SHP77 (cell line): ENCODE results near the gene SLC38A3.
A peak's percentile ranks its signal among the peaks of the same experiment; 100 is the strongest.
"Not testable (repeated sequence)": the region's sequence is repeated elsewhere in the genome, so short reads cannot be mapped to it uniquely, and the experiment has no call there.

Experiments
- DNase-seq, 2 experiments: peaks; one replicate each; lab custom pipeline; 2025; lab: John Stamatoyannopoulos, UW

SLC38A3 gene

DNA sequence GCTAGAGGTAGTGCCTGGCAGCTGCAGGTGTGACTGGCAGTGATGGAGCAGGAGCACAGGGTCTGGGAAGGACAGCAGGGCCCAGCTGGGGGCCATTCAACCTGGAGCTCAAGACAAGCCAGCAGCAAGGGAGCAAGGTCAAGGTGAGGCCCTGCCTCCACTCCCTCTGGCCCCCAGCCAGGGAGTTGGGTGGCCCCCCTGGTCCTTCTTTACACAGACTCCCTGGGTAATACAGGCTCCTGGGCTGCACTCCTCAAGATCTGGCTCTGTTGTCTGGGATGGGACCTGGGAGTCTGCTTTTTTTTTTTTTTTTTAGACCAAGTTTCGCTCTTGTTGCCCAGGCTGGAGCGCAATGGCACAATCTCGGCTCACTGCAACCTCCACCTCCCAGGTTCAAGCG lies 45.4 kb downstream of the SLC38A3 start:
- DNase-seq: no peak

DNA sequence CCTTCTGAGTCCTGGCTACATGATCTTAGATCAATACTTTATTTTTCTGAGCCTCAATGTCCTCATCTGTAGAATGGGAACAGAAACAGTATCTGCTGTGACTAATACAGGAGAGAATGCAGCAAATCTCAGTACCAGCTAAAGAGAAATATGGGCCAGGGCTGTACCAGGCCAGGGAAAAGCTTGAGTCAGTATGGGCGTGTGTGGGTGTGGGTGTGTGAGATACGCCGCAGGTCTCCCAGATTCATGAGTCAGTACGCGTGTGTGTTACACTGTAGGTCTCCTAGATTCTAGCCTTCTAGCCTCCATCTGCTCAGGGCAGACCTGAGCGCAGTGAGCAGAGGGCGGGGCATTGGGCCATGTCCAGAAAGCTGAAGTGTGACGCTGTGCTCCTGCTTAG lies 46.1 kb downstream of the SLC38A3 start:
- DNase-seq: no peak

DNA sequence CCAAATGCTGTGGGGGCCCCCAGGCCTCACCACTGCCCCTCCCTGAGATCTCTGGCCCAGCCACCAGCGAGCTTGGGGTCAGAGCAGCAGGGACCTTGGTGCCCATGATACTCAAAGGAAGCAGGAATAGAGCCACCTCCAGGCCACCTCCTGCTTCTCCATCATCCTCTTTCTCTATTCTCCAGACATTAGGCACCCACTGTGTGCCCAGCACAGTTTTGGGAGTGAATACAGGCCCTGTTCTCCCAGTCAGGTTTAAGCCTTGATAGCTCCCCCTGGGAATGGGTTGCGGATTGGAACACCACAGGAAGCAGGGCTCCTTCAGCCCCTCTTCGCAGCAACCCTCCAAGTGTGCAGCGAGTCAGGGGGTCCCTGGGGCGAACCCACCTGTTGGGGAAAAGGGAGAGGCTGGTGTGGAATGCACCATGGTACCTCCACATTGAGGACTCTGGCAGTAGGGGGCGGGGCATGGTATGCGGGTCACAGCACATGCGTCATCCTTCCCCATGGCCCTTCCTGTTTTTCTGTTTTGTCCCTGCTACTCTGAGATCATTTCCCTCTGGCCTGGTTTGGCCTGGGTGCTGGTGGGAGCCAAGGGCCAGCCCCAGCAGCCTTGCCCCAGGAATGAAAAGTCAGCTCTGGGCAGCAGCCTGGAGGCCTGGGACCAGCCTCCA lies 49.6 kb downstream of the SLC38A3 start:
- no peak for DNase-seq

DNA sequence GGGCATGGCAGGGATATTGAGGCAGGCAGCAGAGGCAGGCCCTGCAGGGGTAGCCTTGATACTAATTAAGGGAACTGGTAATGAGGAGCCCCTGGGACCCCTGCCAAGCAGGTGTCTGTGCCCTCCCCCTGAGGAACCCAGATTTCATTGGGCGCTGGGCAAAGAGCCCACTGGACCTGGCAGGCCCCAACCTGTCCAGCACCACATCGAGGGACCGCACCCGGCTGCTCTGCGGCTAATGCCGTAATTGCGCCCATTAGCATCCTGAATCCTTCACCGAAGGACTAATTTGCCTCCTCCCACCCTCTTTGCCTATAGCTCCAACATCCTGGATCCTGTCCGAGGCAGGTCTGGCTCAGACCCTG lies 50.2 kb downstream of the SLC38A3 start:
- no peak for DNase-seq

DNA sequence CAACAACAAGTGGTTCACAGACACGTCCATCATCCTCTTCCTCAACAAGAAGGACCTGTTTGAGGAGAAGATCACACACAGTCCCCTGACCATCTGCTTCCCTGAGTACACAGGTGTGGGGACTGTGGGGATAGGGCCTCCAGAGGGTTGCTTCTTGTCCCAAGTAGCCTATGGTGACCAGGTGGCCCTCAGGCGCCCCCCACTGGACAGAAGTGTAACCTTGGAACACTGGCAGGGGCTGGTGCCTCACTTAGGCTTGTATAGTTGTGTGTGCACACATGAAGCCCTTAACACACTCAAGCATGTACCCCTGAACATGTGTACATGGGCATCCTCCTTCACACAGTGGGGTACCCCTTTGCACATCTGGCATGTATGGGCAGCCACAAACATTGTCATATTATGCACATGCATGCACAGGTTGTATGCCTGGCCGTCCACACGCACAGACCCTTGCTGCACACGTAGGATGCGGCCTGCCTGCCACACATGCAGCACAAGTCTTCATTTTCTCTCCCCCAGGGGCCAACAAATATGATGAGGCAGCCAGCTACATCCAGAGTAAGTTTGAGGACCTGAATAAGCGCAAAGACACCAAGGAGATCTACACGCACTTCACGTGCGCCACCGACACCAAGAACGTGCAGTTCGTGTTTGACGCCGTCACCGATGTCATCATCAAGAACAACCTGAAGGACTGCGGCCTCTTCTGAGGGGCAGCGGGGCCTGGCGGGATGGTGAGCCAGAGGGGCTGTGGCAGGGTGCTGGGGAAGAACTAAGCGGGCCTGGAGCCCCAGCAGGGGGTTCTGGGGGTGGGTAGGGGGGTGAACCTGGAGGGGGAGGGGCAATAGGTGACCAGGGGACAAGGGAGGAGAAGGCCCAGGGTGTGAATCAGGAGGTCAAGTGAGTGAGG lies 52.2 kb downstream of the SLC38A3 start:
- DNase-seq: peak; percentile 50 to 65

DNA sequence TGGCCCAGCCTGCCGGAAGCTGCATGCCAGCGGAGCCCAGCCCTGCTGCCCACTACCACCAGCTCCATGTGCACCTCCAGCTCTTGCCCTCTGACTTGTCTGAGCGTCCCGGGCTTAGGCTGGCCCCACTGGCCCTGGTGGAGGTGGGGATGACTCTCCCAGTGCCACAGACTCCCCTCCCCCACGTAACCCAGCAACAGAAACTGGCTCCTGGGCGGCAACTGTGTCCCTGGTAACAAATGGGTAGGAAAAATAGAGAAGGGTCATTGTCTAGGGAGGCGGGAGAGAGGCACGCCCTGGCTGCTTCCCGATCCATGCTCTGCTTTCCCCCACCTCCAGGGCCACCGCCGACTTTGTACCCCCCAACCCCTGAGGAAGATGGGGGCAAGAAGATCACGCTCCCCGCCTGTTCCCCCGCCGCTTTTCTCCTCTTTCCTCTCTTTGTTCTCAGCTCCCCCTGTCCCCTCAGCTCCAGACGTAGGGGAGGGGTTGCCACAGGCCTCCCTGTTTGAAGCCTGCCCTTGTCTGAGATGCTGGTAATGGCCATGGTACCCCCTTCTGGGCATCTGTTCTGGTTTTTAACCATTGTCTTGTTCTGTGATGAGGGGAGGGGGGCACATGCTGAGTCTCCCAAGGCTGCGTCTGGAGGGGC lies 53.1 kb downstream of the SLC38A3 start:
- DNase-seq: no peak

DNA sequence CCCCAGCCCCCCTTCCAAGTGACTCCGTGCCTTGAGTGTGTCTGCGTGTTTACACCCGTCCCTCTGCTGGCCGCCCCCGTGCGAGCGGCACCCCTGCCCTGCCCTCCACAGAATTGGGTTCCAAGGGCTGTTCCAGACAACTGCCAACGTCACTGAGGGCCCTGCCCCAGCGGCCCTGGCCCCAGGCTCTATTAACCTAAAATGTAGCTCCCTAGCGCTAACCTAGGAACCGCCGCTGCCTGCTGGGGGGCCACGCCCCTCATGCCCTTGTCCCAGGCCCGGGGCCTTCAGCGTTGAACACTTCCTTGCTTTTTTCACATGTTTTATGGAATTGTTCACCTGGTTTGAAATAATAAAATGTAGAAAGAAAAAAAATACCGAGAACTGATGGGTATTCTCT lies 53.9 kb downstream of the SLC38A3 start:
- DNase-seq: no peak

DNA sequence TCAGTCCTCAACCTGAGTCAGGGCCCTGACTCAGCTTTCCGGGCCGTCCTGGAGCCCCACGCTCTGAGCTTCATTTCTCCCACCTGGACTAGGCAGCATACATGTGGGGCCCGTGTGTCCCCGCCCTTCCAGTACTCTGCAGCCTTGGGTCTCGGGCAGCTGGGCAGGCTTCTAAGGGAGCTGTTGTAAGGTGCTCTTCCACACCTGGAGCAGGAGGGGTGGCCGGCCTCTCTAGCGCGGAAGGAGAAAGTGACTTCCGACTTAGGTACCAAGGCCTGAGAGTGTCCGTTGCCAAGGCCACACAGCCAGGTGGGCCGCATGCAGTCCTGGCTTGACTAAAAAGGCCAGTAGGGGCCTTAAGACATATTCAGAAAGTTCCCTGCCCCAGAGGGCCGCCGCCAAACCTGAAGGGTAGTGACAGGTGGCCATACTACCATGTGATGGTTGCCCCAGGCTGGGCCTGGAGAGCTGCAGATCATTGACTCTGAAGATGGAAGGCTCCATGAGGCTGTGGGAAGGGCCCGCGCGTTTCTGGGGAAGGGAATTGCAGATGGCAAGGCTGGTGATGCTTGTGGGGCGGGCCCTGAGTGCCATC lies 54.5 kb downstream of the SLC38A3 start:
- DNase-seq: no peak

DNA sequence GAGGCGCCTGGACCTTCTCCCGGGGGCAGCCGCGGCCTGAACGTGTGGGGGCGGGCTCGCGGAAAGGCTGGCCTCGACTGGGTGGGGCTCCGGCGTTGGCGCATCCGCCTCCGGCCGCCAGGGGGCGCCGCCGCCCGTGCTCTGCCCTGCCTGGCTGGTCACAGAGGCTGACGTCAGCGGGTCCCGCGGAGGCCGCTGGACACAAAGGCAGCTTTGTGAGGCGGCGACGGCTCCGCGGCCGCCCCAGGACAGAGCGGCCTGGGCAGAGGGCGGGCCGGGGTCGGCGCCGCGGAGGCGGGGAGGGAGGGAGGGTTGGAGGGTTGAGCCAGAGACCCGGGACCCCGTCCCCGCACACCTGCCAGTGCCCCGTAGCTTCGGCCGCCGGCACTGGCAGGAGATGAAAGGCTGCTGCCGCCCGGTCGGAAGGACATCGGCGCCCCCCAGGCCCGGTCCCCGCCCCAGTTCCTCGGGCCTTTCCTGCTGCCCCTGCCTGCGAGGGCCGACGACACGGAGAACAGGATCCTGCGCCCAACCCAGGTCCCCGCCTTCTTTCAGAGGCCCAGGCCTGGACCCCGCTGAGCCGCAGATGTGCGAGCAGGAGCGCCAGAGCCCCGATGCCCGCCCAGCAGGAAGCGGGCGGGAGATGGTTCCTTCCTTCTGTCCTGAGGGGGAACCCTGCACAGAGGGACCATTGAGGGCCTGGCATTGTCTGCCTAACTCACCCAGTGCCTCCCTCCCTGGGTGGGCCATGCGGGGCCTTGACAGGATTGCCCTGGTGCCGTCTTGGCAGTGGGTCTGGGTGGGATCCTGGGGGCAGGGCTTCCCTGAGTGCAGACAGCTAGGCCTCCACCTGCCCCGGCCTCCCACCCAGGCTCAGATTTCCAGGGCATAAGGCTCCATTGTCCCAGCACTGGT lies 55.2 kb downstream of the SLC38A3 start:
- DNase-seq: peak; percentile 72 to 85

DNA sequence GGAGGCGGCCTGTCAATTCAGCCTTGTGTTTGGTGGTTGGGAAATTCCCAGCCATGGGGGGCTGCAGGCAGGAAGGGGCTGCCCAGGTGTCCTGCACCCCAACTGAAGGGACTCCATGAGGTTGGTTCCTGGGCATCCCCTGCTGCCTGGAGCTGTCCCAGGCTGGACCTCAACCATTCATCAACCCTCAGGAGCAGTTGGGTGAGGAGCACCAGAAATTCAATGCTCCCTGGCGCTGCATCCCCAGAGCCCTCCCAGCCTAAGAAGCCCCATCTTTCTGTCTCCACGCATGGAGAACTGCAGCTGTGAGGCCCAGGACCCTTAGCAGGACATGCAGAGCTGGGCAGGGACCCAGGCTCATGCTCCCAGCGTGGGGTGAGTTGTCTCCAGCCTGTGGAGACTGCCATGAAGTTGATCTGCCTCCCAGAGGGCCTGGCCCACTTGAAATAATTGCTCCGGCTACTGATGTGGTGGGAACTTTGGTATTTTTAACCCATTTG lies 55.9 kb downstream of the SLC38A3 start:
- DNase-seq: no peak

DNA sequence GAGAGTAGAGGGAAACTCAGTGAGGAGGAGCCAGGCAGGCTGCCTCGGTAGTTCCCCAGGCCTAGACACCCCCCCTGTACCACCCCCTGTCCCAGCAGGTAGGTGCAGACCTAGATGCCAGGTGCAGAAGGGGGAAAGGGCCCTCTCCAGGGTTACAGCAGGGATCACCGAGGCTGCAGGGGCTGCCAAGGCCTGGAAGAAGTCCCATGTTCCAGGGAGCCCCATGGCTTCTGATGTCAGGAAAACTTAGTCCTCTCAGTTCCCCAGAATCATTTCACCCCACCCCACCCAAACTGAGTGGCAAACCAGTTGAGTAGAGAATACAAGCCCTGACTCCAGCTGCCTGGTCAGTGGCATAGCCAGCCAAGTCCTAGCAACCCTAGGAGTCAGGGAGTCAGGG lies 56.4 kb downstream of the SLC38A3 start:
- no peak for DNase-seq

DNA sequence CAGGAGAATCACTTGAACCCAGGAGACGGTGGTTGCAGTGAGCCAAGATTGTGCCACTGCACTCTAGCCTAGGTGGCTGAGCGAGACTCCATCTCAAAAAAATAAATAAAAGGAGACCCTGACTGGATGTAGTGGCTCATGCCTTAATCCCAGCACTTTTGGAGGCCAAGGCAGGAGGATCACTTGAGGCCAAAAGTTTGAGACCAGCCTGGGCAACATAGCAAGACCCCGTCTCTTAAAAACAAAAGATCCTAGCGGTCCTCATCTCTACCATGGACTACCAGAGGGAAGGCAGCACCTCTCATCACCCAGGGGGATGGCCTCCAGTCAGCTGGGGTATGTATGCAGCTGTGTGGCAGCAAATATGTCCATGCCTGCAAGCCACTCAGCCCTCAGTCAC lies 57.1 kb downstream of the SLC38A3 start:
- not testable (repeated sequence) for DNase-seq

DNA sequence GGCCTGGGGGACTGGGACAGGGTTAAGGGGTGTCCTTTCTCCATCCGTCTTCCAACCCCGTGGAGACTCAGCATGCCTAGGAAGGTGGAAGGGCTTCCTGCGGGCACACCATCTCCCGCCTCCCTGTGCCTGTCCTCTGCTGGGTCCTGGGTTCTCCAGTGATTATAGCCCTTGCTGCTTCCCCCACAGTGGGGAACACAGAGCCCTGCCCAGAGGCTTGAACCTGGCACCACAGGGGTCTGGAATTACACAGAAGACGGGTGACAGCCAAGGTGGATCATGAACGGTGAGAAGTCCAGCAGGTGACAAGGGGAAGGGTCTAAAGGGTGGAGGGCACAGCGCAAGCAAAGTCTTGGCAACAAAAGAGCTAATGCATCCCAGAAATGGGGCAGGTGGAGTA lies 57.7 kb downstream of the SLC38A3 start:
- DNase-seq: no peak

DNA sequence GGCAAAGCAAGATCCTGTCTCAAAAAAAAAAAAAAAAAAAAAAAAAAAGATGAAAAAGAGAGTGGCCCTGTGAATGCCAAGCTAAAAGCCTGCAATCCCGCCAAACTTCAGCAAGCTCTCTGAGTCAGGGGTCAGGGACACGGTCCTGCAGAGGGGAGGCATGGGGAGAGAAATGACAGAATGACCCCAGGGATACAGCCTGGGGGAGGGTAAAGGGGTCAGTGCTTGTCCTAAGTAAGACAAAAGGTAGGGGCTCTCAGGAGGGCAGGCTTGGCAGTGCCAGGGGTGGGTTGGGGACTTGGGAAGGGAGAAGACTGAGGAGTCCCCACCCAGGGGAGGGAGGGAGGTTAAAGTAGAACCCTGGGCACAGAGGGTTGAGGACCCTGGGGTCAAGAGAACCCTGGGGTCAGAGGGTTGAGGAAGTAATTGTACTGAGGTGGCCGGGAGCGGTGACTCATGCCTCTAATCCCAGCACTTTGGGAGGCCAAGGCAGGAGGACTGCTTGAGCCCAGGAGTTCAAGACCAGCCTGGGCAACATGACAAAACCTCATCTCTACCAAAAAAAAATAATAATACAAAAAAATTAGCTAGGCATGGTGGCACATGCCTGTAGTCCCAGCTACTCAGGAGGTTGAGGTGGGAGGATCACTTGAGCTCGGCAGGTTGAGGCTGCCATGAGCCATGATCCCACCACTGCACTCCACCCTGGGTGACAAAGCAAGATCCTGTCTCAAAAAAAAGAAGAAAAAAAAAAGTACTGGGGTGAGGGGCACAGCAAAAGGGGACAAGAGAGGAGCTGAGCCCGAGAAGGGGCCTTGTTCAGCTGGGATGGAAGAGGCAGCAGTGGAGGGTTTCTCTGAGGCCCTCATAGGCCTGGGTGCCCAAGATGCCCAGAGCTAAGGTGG lies 58.7 kb downstream of the SLC38A3 start:
- DNase-seq: no peak

DNA sequence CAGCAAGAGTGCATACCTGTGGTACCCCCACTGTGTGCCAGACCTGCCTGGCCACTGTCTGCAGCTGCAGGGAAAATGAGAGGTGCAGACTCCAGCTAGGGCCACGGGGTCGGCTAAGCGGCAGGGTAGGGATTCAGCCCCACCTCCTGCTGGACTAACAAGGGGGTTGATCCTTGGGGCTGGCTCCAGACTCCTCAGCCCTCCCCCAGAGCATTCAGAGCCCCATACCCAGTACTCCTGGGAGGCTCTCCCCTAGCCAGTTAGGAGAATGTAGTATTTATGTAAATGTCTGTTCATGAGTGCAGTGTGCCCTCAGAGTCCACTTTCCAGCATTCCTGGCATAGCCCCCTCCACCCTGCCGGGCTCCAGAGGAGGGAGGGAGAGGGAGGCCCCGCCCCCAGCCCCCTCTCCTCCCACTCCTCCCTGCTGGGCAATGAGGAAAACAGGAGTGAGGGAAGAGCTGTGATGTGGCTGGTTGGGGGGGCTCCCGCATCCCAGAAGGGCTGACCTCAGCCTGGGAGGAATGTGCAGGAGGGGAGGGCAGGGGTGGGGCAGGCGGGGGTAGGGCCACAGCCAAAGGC lies 59.4 kb downstream of the SLC38A3 start:
- no peak for DNase-seq

DNA sequence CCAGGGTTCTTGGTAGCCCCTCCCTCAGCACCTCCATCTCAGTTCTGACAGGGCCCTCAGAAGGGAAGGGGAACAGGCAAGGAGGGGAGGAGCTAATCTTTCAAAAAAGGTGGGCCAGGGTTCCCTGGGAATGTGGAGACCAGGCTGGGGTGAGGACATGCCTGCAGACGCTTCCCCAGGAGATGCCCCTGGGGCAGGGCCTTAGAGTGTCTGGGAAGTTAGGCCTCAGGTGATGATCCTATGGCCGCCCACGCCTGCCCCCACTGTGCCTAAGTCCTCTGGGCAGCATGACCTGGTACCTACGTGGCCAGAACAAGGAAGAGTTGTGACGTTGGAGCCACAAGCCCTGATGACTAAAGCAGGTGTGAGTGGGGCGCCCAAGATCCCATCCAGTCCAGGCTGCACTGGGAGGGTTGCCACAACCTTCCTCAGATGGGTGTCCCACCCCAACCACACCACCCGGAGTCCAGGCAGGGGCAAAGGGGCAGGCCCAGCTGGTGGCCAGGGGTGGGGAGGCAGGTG lies 60.0 kb downstream of the SLC38A3 start:
- no peak for DNase-seq

DNA sequence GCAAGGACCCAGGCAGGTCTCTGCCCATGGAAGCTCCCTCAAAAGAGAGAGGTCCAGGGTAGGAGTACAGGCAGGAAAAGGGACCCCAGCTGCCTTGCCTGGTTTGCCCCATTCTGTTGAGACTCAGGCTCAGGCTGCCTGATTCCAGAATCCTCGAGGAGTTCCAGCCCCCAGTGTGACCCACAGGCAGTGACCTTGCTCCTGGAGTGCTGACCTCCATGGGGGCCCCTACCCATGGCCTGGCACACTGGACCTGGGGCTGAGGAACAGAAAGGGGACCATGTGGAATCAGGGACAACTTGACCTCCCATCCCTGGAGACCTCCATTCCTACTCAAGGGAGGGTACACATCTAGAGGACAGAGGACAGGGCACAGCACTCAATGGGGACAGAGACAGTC lies 60.5 kb downstream of the SLC38A3 start:
- no peak for DNase-seq

DNA sequence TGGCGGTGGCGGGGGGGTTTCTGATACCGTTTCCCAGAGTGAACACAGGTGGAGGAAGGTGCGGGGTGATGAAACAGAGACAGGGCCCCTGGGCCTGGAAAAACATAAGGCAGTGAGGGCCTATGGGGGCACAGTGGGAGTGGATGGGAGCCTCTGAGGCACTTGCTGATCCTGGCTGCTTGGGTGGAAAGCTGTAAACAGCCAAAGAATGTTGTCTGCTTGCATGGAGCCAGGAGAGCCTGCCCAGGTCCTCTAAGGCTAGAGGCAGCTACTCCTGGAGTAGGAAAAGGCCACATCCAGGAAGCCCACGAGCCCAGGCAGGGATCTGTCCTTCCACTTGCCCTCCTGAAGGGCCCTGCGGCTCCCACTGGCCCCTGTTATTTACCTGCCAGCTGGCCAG lies 60.9 kb downstream of the SLC38A3 start:
- DNase-seq: no peak

DNA sequence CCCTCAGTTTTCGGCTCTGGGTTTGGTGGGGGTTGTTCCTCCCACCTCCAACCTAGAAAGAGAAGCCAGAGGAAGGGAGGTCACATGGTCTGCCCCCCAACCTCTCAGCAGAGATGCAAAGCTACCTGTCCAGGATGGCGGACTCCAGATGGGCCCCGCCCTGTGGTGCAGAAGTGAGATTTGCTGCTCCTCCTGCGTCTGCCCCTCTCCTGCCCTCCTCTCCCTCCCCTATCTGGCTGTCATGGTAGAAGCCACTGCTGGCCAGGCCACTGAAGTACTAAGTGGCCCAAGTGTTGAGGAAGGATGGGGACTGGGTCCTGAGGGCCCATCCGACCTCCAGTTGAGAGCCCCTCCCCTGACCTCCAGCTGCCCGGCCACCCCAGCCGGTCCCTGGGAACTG lies 61.8 kb downstream of the SLC38A3 start:
- DNase-seq: no peak
